Right ventricle myocardium superior (tissue), 1 donor: ENCODE results near the gene DLEC1. TPM values are rescaled to one million over a fixed set of nuclear protein-coding genes. Genes with fewer than 3 reads are reported as not detected.

ENCODE experiments used
- ATAC-seq: fragments of 200-7000 bp; cut with Tn5 transposase; one replicate; pipeline ENCODE4 v1.9.1; 2020; ENCODE audit warnings: mild to moderate bottlenecking; ENCODE audit not compliant: poor library complexity
- DNase-seq: peaks from one replicate; pipeline ENCODE4 v3.0.0-alpha.2; 2020
- intact Hi-C: fragments of 100-400 bp; cut with DNase I; formaldehyde crosslinking; loops from one replicate; pipeline ENCODE4 v1.11.2; 2022
- total RNA-seq: library from RNA; stranded (reverse); fragmentation: NEBNext Ultra II Directional; extraction: Animal tissue kit (Norgen Biotek cat#: 25700); gene quantifications from one replicate; pipeline ENCODE4 v1.2.1, GENCODE V29; 2021
- donor health status: DM: no; HTN: yes; CAD: no; lungs with severe emphysema.

The DLEC1 gene
- total RNA-seq, 1 donor from 2014 or later, result 0.16 TPM

DNA sequence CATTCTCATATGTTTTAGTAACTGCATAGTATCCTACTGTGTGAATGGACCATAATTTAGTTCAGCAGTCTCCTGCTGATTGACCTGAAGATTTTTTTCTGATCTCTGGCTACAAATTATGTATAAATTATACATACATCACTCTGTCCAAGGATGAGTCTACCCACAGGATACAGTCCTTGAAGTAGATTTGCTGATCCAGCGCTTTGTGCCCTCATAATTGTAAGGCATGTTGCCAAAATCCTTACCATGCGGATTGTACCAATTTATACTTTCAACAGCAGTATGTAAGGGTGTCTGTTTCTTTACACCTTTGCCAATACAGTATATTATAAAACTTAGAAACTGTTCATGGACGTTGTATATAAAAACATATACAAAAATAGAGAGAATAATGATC lies 51.4 kb downstream of the DLEC1 start:
- DNase-seq (no peak), ATAC-seq (no peak)
- intact Hi-C loops, result no loop called here

DNA sequence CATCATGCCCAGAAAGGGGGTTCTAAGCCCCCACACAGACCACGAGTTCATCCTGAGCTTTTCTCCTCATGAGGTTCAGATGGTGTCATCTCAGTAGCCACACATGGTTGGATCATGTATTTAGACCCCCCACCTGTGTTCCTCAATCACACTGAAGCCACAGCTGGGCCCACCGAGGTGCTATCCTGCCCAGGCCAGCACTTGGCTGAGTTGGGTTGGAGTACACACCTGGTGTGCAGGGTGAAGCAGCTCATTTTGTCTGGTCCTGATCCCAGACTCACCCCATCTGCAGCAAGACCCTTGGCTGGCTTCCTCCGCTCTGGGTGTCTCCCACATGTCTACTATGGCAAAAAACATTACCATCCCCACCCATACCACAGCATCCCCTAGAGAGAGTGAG lies 56.0 kb downstream of the DLEC1 start:
- DNase-seq (no peak), ATAC-seq (no peak)
- intact Hi-C loops, result no loop called here

DNA sequence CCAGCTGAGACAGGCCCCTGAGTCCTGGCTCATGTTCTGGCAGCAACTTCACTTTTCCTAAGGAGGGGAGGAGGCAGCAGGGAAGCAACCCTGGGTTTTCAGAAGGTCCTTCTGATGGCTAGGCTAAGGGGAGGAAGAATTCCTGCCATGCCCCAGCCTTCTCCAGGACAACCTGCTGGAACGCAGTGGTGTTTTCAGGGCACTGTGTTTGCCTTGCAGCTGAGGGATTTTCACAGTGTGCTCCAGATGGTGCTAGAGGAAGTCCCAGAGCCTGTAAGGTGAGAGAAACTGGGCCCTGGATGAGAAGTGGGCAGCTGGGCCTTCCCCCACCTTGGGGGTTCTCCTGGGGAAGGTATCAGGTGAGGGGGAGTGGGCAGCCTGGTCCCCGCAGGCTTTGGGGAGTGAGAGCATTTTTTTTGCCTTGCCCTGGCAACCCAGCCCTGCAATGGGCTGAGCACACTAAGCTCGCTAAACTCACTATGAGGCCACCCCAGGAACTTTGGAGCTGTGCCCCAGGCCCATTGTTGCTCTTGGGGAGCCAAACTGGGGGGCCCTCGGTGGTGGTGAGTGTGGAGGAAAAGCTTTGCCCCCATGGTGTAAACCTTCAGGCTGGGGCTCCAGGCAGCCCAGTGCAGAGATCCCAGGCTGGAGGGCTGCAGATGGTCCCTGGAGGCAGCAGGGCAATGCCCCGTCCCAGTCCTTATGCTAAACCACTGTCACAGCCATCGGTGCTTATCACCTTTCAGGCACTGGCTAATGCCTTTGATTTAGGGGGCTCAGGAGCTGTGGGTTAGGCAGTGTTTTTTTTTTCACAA lies 56.9 kb downstream of the DLEC1 start:
- intact Hi-C loops, result no loop called here
- ATAC-seq, result no peak
- DNase-seq, result no peak

DNA sequence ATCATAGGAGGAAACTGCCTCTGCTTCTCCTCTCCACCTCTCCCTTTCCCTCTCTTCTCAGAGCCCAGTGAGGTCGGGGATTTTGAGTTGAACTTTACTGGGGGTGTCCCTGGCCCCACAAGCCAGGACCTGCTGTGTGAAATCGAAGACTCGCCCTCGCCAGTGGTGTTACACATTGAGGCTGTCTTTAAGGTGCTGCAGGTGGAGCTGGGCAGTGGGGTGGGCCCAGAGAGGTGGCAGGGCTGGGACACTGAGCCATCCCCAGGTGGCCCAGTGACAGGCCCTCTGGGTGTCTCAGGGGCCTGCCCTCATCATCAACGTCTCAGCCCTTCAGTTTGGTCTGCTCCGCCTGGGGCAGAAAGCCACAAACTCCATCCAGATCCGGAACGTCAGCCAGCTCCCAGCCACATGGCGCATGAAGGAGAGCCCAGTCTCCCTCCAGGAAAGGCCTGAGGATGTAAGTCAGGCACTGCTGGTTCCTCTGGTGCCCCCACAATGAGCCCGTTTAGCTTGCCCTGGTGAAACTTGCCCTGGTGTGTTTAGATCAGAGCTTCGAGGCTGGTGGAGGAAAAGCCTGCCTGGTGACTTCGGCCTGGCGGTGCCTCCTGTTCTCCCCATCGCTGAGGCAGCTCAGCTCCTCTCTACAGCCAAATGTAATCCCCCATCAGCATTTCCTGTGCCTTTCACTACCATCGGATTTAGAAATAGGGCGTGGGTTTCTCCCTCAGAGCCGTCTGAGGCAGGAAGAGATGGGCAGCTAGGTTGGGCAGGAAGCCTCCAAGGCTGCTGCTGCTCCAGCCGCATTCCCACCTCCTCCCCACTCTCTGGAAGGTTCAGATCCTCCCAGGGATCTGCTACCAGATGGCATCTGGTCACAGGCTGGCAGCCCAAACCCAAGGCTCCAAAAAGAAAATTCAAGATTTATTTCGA lies 58.7 kb downstream of the DLEC1 start:
- intact Hi-C loops, result no loop called here
- no peak for ATAC-seq
- DNase-seq, result no peak

DNA sequence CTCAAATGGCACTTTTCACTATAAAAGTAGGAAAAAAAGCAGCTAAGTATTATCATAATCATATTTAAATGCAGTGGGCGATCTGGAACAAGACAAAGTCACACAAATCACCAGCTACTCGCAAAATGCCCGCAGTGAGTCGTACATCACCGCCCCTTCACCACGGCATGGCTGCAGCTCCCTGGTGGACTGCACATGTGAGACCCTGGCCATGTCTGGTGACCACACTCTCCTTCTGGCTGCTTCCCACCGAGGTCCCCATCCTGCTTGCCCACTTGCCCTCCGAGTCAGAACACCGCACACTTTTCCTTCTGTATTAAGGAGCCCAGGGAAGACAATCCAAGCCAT lies 59.3 kb downstream of the DLEC1 start:
- intact Hi-C loops, result no loop called here
- no peak for ATAC-seq
- DNase-seq, result no peak

DNA sequence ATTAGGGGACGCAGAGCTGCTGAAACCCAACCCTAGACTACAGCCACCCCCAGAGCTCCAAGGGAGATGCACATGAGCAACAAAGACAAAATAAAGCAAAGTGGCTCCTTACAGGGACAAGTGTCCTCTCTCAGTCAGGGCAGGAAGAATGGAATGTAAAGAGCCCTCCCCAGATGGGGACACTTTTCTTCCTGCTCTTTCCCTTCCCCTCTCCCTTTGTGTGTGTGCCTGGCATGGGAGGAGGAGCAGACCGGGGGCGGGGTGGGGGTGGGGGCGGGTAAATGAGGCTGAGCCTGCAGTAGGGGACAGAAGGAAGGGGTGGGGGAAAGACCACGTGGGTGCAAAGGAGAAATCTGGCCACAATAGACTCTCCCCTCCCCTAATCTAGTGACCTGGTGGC lies 60.5 kb downstream of the DLEC1 start:
- no peak for ATAC-seq
- intact Hi-C loops, result no loop called here
- no peak for DNase-seq

DNA sequence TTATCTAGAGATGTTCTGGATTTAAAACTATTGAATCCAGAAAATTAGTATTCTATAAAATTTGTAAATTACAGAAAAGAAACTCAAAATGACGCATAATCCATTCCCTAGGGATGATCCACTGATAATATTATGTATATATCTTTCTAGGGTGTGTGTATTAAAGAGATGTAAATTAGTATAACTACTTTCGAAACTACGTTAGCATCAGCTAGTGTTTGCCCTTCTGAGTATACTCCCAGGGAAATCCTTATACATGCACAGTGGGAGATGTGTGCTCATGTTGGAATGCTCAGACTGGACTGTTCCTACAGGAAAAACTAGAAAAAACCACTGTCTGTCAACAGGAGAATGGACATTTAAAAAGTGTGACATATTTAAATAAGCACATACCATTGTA lies 61.5 kb downstream of the DLEC1 start:
- no peak for DNase-seq
- no peak for ATAC-seq
- intact Hi-C loops, result no loop called here

DNA sequence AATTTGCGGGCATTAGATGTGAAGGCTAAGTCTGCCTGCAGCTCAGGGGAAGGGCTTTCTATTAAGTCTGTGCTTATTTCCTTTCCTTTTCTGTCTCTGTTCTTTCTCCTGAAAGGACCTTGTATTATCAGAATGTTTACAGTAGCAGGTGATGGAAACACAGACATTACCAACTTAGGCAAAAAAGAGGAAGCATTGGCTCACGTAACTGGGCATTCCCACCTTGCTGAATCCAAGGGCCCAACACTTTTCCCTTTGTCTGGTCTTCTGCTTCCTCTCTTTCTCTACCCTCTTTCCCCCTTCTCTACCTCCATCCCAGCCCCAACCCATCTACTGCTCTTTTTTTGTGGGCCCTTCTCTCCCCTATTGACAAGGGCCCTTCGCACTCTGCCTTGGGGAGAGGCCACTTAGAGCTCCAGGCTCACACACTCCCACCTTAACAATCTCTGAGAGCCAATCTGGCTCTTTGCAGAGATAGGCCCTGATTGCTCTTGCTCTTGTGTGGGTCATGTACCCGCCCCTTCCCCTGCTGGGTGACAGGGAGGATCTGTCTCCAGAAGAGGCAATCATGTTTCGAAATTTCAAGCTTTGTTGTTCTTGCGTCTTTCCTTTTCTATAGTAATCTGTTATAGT lies 62.9 kb downstream of the DLEC1 start:
- ATAC-seq (no peak), DNase-seq (no peak)
- intact Hi-C loops, result no loop called here

DNA sequence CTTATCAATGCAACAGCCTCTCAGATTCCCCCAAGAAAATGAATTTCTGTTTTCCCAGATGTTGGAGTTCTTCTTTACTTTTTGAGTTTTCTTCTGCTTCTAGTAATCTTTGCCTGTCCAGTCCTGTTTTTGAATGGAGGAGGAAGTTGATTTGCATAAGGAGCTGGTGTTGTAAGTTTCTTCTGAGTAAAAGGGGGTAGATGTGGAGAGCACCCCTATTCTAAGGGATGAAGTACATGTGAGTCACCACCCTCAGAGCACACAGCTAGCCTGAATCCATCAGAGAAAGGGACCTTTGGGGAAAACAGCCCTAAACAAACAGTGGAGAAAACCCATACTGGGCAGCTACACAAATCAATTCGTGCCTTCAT lies 63.4 kb downstream of the DLEC1 start:
- DNase-seq (no peak), ATAC-seq (no peak)
- intact Hi-C loops, result no loop called here

DNA sequence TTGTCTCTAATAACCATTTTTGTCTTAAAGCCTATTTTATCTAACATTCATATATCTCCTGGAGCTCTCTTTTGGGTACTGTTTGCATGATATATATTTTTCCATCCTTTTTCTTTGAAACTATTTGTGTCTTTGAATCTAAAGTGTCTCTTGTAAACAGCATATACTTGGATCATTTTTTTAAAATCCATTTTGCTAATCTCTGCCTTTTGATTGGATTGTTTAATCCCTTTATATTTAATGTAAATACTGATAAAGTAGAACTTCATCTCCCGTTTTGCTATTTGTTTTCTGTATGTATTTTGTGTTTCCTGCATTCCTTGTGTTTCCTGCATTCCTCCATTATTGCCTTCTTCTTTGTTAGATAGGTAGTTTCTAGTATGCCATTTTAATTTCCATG lies 66.5 kb downstream of the DLEC1 start:
- intact Hi-C loops, result no loop called here
- DNase-seq, result no peak
- no peak for ATAC-seq

DNA sequence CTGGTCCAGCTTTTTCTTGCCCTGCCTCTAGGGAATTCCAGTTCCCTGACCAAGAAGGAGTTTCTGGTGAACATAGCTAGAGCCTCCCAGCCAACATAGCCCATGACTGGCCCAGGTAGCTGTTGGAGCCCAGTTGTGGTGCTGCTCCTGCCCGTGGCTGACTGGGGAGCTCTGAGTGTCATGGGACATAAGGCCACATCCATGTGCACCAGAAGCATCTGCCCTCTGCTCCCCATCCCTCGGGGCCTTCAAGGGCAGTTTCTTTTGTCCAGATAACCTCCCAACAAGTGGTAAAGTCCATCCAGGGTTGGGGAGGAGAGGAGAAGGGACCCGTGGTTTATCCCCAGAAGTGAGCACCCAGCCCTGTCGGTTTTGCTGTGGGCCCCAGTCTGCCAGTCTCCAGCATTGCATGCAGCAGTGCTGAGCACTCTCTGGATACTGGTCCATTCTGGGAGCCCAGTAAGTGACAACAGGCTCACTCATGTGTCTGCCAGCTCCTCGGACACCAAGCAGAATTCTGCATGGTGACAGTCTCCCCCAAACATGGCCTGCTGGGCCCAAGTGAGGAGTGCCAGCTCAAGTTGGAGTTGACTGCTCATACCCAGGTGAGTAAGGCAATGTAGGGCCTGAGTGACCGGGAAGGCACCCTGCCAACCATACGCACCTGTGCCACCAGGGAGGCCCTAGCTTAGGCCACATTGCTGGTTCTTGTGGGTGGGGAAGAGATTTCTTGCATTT lies 69.1 kb downstream of the DLEC1 start:
- no peak for ATAC-seq
- intact Hi-C loops, result no loop called here
- peak; percentile 19 for DNase-seq

DNA sequence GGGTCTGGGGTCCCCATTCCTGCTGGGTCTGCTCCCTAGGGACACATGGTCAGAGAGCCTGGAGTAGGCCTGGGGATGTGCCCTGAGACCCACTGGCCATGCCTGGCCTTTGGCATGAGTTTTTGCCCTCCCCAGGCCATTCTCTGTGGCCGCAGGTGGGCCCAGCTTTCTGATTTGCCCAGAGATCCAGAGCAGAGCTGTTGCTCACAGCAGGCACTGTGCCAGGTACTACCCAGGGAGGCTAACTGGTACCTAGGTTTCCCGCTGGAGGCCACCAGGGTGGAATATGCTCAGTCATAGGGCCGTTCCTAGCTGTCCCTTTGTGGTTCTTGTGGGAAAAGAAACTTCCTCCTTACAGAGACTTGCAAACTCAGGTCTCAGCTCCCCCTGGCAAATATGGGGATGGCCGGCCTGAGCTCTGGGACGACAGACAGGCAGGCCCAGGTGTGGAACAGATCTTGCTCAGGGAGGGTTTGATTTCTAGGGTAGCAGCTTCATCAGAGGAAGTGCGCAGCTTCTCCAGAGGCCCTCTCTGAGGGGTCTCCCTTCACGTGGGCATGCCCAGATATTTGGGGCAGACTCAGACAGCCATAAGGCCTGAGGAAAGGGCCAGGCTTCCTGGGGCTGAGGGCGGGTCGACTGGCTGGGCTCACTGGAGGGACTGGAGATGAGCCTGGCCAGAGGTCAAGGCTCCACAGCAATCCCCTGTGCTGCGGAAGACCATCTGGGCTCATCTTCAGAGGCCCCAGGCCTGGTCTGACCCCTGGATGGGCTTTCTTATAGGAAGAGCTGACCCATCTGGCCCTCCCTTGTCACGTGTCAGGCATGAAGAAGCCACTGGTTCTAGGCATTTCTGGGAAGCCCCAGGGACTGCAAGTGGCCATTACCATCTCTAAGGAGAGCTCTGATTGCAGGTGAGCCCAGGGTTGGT lies 69.9 kb downstream of the DLEC1 start:
- ATAC-seq, result no peak
- intact Hi-C loops, result no loop called here

DNA sequence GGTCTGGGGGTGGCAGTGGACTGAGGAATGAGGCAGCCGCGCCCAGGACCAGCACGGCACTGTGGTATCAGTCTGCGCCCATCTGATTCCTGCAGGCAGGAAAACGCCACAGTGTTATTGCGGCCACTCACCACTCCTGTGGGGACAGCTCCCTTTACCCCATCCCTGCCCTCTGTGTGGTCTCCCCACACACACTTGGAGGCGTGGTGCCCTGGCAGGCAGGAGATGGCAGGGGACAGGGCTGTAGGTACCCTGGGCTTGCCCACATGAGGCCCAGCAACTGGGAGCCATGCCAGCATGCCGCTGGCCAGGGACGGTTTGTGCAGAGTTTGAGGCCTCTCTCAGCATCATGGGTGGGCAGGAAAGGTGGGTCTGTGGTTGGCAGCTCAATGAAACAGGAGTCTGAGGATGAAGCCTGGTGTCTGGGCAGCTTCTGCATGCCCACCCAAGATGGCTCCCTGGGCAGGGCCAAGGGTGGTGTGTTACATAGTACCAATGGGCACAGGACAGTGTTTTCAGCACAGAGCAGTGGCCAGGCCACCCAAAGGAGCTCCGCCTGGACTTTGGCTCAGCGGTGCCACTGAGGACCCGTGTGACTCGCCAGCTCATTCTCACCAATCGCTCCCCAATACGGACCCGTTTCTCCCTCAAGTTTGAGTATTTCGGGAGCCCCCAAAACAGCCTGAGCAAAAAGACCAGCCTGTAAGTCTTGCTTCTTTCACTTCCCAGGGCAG lies 70.7 kb downstream of the DLEC1 start:
- ATAC-seq (no peak), DNase-seq (peak; percentile 20)
- intact Hi-C loops, result no loop called here

More for the DNA sequence above, 69.9 kb downstream of the DLEC1 start:
- peak; percentile 40 for DNase-seq

DNA sequence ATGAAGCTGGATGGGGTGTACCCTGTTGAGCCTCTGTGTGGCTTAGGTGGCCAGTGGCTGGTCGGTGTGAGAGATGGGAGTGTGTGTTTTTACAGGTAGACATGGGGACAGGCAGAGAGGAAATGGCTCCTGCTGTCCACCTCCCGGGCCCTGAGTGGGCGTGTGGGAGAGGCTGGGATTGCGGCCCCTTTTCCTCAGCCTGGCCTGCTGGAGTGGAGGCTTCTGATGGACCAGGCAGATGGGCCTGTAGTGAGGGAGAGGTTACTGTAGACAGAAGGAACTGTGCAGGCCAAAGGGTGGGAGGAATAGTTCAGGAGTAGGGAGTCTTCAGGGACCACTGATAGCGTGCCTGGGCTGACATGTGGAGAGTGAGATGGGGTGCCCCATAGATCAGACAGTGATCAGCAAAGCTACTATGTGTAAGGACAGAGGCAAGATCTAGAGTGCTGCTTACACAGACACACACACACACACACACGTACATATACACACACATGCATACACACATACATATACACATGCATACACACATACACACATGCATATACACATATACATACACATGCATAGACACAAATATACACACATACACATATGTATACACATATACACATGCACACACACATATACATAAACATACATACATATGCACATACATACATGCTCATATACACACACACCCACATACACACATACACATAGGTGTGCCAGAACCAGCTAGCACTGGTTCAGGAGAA lies 71.5 kb downstream of the DLEC1 start:
- intact Hi-C loops, result no loop called here
- DNase-seq (peak; percentile 27), ATAC-seq (no peak)

DNA sequence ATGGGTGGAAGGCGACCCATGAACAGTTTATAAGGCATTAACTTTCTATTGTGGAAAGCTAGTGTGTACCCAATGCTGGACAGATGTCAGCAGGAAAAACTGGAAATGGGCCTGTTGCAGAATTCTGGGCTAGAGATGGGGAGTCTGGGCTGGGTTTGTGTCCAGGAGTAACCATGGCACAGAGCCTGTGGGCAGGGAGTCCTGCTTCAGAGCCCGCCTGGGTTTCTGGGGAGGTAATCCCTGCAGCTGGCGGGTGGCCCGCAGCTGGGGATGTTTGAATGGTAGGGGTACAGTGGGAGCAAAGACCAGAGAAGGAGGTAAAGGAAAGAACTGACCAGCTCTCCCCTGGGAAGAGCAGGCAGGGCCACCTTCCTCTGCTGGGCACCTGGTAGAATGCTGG lies 72.2 kb downstream of the DLEC1 start:
- ATAC-seq (no peak), DNase-seq (peak; percentile 29)
- intact Hi-C loops, result no loop called here

DNA sequence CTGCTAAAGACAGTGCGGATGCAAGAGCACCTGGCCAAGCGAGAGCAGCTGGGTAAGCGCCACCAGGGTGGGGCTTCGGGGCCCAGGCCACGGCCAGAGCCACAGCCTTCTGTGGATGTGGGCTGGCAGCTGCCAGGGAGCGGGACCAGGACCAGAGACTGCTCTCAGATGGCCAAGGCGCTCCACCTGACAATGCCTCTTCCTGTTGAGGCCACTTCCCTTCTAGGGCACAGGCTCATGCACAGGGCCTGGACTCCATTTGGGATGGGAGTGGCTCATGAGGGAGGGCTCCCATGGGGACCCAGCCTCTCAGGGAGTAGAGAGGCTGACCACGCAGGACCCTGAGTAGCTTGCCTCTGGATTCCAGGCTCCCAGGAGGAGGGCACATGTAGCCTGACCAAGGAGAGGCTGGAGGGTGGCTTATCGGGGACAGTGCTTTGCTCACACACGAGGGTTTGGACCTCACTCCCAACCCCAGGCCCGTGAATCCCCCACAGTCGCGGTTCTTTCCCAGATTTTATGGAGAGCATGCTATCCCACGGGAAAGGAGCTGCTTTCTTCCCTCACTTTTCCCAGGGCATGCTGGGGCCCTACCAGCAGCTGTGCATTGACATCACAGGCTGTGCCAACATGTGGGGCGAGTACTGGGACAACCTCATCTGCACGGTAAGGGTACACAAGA lies 72.8 kb downstream of the DLEC1 start:
- intact Hi-C loops, result no loop called here
- DNase-seq, result peak; percentile 33
- ATAC-seq, result no peak
